Umbilical cord (tissue), 2 donors: ENCODE measurements around the gene PSMB11. TPM values are rescaled to one million over a fixed set of nuclear protein-coding genes. Genes with fewer than 3 reads are reported as not detected.
A peak's percentile ranks its signal among the peaks of the same experiment; 100 is the strongest.

ENCODE experiments used
- DNase-seq: peaks from one replicate; pipeline ENCODE4 v3.0.0-alpha.2; 2015; ENCODE audit warnings: low spot score
- total RNA-seq: library from RNA; depleted of rRNA; stranded (reverse); fragments of >200 nt; gene quantifications from one replicate; pipeline ENCODE4 v1.2.3, GENCODE V29; 2014; ENCODE audit warnings: low replicate concordance; ENCODE audit not compliant: insufficient read depth

The PSMB11 gene
- total RNA-seq, 1 donor from 2014 or later = 2.2 TPM

DNA sequence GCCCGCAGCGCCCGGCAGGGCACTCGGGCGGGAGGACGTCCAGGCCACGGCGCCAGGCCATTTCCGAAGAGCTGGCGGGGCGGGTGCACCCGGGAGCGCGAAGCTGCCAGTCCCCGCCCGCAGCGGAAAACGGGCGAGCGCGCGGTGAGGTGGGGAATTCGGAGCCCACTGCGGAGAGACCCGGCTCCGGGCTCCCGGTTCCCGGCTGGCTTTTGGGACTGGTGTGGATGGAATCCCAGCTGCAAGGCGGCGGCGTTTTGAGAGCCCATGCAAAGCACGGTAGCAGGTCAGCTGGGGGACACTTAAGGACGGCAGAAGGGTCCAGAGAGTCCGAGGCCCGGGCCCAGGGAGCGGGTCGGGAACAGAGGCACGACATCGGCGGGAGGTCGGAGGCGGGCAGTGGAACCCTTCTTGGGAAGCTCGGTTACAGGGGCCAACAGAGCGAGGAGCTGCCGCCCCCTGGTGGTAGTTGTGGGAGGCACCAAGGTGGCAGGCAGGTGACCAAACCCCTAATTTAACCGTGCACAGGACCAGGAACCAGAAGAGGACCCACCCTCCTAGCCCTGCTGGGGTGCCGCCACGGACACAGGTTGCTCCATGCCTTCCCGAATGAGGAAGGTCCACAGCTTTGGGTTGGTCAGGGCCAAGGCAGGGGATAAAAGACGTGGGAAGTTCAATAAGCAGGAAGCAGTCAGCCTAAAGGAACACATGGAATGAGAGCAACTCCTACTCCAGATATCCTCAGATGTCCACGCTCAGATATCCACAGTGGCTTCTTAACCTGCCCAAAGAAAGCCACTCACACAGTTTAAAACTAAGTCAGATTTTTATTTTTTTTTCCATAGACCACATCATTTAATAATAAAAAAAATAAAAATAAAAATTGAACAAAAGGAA, 16.0 kb downstream of the PSMB11 start:
- DNase-seq = peak; percentile 90

DNA sequence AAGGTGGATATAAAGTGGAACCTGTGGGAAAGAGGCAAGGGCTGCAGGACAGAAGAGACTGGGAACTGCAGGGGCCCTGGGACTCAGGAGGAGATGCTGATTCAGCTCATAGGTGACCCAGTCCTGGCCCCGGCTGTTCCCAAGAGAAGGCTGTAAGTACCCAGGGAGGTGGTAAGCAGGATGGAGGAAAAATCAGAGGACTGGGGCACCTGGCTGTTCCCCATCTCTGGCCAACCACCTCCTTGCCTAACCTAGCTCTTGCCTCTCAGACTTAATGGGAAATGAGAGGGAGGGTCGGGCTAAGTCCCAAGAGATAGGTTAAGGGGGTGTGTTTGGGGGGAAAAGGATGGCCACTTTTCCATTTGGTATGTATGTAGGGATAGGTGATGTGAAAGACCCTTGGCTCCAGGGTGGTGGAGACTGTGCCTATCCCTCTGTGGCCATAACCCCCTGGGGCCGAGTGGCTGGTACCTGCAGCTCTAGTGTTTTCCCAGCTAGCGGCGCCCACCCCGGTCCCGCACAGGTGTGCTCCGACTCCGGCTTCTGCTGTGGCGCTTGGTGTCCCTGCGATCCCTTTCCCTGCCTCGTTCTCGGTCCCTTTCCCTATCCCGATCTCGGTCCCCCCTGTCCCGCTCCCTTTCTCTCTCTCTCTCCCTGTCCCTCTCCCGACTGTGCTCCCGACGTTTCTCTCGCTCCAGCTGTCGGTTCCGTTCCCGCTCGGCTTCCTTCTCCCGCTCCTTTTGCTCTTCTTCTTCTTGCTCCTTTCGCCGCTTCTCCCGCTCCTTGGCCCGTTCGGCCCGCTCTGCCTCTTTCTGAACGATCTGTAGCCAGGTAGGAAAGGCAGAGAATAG, 16.9 kb downstream of the PSMB11 start:
- DNase-seq = no peak

DNA sequence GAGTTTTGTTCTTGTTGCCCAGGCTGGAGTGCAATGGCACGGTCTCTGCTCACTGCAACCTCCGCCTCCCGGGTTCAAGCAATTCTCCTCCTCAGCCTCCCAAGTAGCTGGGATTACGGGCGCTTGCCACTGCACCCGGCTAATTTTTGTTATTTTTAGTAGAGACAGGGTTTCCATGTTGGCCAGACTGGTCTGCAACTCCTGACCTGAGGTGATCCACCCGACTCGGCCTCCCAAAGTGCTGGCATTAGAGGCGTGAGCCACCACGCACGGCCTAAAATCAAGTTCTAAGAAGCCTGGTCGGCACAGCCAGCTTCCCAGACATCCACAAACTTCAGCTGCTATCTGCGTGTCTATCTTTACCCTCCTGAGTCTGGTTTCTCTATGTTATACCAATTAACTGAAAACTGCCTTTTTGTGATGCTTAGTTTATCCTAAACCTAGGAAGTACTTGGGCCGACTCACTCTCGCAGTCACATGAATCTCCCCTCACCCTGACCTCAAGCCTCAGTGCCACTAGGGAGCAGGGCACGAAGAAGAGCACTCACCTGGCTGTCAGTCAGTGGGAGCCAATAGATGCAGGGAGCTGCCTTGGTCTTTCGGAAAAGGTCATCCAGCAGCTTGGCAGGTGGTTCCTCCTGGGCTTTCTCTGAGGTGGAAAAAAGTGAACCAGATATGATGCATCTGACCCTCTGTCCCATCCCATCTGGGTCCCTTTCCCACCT, 18.7 kb downstream of the PSMB11 start:
- DNase-seq = no peak

GRCh38 chr14:23062002-23062401, 20.0 kb downstream of the PSMB11 start:
- DNase-seq = peak; percentile 92

DNA sequence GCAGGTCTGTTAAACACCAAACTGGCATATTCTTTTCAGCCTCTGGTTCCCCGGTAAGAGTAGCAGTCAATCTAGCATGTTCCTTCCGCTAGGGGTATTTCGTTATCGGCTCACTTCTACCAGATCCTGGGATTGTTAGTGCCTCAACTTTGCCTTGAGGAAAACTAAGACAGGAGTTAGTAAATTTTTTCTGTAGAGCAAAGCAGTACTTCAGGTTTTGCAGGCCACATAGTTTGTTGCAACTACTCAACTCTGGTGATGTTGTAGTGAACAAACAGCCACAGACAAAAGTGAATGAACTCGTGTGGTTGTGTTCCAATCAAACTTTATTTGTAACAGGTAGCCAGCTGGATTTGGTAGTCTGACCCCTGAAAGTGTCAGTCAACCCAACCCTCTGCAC, 21.6 kb downstream of the PSMB11 start:
- DNase-seq = peak; percentile 53

GRCh38 chr14:23066368-23066767, 24.4 kb downstream of the PSMB11 start:
- no peak for DNase-seq

GRCh38 chr14:23066855-23067744, 25.1 kb downstream of the PSMB11 start:
- DNase-seq = no peak

- no peak for DNase-seq
Observed at GRCh38 chr14:23067847-23068788, 26.1 kb downstream of the PSMB11 start.

- peak; percentile 95 for DNase-seq
Observed at GRCh38 chr14:23068789-23069412, 26.9 kb downstream of the PSMB11 start.

DNA sequence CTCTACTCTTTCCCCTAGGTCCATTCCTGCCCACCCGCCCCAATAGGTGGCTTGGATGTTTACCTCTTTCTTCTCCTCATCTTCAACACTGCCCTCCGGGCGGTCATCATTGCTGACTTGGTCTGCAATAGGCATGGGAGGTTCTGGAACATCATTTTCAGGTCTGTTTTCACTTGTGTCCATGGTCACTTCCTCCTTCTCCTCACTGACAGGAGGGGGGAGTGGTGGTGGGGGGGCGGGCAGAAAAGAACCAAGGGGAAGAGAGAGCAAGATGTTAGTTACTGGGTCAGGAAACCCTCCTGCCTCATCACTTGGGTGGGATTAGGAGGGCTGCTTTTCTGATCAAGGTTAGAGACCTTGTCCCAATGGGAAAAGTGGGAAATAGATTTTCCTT, 27.4 kb downstream of the PSMB11 start:
- no peak for DNase-seq

DNA sequence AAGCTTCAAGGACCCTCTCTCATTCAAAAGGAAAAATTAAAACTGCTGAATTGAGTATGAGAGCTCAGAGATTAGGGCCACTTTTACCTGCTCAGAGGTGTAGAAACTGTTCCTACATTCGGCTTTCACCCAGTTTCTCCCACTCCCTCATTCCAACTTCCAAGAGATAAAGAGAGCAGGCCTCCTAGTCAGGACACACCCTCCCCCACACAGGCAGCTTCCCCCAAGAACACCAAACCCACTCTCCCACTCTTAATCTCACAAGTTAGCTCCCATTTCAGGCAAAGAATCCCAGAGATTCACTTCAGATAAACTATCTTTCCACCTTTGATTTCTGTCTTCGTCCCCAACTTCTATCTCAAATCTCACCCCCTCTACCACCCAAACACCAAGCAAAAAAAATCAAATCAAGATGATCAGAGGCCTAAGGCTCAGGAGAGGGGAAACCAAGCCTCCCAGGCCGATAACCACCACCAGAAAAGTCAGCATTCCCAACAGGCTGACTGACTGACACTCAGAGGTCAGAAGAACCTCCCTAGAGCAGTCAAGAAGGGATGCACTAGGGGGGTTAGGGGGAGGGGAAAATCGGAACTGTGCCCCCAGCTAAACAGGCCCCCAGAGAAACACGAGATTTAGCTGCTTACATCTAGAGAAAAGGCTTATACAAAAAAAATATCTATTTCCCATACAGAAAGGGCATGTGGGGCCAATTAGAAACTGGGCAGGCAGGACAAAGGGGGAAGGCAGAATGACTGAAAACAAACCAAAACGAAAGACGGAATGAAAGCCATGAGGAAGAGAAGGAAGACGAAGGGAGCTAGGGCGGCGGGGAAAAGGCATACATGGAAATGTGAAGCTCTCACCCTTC, 28.5 kb downstream of the PSMB11 start:
- no peak for DNase-seq

GRCh38 chr14:23071244-23071920, 29.4 kb downstream of the PSMB11 start:
- DNase-seq = peak; percentile 97

DNA sequence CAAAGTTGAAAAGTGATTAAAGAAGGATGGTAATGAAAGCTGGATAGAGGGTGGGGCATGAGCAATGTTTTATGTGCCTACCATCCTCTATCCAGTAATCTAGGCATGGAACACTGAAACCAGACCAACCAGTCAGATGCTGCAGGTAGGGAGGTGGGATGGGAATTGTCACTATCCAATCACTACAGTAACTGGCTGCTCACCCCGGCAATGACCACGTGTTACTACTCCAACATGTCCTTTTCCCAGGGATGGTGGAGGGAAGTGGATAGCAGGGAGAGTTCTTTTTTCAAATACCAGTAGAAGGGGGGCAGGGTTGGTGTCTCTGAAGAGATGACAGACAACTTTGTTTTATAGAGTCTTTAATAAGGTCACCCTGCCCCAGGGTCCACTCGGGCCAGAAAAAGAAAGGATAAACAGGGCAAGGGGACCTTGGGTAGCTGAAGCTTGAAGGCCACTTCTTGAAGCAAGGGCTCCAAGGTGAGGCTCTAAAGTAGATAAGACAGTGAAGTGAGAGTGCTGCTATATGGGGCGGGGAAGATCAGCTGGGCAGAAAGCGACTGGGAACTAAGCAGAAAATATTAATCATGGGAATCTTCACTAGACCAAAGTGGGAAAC, 30.0 kb downstream of the PSMB11 start:
- DNase-seq = no peak

DNA sequence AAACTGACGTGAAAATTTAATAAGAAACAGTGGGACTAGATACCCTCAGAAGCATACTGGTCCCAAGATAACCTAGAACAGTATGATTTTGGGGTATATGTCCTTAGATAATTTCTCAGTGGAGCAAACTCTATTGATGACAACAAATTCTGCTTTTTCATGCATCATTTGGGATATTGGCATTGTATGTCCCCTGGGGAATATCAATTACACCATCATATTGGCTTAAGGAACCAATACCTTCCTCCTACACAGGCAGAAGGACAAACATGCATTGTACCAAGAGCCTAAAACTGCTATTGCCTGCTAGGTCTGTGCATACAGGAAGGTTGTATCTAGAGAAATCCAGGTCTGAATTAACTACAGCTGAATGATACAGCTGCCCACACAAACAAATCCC, 32.9 kb downstream of the PSMB11 start:
- no peak for DNase-seq

- DNase-seq = no peak
Observed at GRCh38 chr14:23076785-23077408, 34.9 kb downstream of the PSMB11 start.

GRCh38 chr14:23077962-23078361, 36.0 kb downstream of the PSMB11 start:
- DNase-seq = no peak

GRCh38 chr14:23078692-23079116, 36.7 kb downstream of the PSMB11 start:
- peak; percentile 83 for DNase-seq
